Neural cell (in vitro differentiated cells): ENCODE data around the gene FOXO4.

ENCODE experiments used
- CTCF ChIP-seq: fragments of 450-650 bp; IDR thresholded peaks from 2 replicates; pipeline ENCODE4 v1.5.1; 2014; ENCODE audit warnings: antibody characterized with exemption, mild to moderate bottlenecking, moderate library complexity; ENCODE audit not compliant: poor library complexity, severe bottlenecking
- EZH2 ChIP-seq: fragments of 200-600, 300-800 bp; shearing (Covaris generic), sonication (generic); IDR thresholded peaks from 2 replicates; pipeline ENCODE4 v1.6.1; 2014; ENCODE audit warnings: antibody characterized with exemption, low read length, borderline replicate concordance, mild to moderate bottlenecking; ENCODE audit not compliant: insufficient read depth, poor library complexity, severe bottlenecking

GRCh38 chrX:71109051-71109450 is 13.4 kb downstream of the FOXO4 start:
- TF ChIP-seq EZH2 = no peak
- no peak for TF ChIP-seq CTCF
